H4 (cell line): ENCODE data around the gene ADRA2B. TPM values are rescaled to one million over a fixed set of nuclear protein-coding genes. Genes with fewer than 3 reads are reported as not detected.

Experiments
- DNase-seq: peaks from one replicate; pipeline ENCODE4 v3.0.0-alpha.2; 2015; ENCODE audit warnings: low spot score
- total RNA-seq: library from RNA; depleted of rRNA; stranded (reverse); fragments of >200 nt; shearing (Covaris generic); gene quantifications from 2 replicates; pipeline ENCODE4 v1.2.3, GENCODE V29; 2014

ADRA2B gene
- total RNA-seq, 1 experiment from 2014 or later, result not detected

DNA sequence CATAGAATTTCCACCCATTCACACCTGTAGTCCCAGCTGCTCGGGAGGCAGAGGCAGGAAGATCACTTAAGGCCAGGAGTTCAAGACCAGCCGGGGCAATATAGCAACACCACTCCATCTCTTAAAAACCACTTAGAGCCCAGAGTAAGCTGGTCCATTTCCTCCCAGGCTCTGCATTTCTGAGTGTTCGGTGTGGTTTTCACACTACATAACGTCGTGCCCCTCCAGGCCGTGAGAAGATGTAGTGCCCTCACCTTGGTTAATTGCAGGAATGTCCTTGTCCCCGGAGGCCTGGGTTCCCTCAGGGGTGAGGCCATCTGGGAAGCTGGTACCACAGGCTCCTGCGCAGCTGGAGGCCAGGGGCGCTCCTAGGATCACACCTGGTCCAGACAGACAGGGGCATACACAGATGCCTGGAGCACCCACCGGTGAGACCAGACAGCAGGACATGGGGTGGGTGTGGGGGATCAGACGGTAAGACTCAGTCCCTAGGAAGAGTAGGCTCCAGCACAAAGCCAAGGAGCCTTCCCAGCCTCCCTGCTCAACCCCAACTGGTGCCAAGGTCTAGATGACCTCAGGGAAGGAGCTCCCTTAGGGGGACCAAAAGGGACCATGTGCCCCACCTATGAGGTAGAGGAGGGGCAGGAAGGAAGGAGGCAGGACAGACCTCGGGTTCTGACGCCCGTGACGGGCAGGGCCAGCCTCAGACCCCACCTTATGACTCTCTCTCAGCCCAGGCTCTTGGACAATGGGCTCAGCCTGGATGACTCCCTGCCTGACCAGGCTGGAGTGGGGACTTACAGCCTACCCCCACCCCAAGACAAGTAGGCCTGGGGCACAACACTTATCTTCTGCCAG lies 21.2 kb upstream of the ADRA2B start:
- no peak for DNase-seq

DNA sequence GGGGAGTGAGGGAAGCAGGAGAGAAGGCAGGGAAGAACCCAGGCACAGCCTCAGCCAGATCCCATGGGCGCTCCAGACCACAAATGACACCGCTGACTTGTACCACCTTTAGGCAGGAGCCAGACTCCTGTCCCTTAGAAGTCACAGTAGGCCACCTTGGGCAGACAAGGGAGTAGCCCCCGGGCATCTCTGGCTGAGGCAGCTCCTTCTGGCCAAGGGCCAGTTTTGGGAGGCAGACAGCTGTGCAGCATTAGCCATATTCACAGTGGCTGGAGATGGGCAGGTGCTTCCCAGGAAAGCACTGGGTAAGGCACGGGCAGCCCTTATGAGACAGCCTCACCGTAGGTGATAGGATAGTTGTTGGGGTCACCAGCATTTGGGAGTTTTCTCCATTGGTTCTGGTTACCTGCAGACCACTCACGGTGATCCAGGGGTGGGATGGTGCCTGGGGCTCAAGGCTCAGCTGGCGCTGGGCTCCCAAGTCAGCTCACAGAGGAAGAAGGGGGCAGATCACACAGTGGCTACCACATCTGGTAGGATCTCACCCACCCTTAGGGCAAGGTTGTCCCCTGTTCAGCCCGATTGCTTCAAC lies 19.9 kb upstream of the ADRA2B start:
- no peak for DNase-seq

DNA sequence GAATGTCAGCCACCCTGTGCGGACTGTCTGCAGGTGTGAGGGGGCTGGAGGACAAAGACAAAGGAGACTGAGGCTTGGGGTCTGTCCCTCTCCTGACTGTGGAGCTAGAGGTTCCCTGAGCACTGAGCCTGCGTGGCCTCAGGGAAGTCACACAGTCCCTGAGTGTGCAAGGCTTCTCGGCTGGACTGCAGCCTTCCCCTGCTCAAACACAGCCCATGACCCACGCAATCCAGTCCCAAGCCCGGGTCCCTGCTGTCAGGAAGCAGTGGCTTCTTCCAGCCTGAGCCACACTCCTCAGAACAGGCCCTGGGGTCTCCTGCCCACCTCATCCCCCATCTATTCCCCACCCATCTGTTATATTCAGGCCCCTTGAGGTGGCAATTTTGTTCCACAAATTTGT lies 19.2 kb upstream of the ADRA2B start:
- no peak for DNase-seq

DNA sequence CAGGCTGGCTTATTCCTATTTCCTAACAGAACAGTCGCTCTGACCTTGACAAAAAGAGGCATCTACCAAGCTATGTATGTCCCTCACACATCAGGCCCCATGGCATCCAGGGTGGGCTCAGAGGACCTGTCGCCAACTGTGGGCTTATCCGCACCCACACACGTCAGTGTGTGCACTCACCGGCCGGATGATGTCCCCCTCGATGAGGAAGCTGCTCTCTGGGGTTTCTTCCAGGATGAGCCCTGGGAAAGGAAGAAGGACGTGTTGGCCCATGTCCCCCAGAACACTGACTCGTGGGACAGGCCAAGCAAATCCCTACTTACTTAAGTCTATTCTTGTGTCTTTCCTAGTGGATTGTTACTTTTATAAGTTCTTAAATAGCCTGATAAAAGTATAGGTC lies 18.8 kb upstream of the ADRA2B start:
- no peak for DNase-seq

DNA sequence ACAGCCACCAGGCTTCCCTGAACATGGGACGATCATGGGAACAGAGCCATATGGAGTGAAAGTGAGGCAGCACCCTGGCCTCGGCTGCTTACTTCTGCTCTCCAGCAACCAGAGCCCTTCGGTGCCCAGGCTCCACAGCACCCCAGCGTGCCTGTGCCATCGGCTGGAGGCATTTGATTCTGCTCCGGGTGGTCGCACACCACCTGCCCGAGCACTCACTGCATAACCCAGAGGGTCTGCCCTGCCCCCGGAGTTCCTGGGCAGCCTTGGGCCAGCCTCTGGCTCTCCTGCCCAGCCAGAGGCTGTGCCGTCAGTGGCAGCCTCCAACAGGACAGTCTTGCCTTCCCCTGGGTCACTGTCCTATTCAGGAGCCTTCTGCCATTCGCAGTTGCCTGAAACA lies 18.1 kb upstream of the ADRA2B start:
- DNase-seq, result no peak

DNA sequence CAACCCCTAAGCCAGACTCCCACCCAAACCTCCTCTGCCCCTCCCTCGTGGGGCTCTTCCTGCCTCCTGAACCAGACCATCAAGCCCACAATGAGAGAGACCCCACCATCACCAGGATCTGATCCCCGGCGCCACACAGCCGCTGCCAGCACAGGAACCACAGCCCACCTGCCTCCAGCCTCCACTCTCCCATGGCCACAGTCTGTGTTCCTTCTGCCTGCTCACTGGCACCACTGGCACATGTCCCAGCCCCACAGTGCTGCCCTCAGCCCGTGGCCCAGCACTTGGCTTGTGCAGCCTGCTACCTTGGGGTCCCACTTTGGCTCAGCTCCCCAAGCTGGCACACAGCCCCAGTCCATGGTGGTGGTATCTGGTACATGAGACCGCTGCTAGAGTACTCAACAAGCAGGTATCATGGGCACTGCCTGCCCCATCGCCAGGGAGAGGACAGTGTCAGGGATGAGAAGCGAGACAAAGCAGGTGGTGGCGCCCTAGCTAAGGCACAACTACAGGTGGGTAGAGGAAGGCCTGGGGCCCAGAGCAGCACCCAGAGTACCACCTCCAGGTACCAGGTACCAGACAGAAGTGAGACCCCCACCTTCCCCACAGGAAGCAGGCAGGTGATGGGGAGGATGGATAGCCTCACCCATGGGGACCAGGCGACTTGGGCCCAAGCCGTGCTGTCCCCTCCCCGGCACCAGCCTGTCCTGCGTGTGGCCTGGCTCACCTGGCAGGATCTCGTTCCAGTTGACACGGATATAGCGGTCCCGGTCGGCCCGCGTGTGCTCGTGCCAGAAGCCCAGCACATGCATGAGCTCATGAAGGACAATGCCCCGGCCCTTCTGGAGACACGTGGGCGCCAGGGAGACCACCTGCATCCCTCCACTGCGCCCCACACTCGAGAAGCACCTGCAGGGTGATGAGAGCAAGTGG lies 15.7 kb upstream of the ADRA2B start:
- DNase-seq, result no peak

DNA sequence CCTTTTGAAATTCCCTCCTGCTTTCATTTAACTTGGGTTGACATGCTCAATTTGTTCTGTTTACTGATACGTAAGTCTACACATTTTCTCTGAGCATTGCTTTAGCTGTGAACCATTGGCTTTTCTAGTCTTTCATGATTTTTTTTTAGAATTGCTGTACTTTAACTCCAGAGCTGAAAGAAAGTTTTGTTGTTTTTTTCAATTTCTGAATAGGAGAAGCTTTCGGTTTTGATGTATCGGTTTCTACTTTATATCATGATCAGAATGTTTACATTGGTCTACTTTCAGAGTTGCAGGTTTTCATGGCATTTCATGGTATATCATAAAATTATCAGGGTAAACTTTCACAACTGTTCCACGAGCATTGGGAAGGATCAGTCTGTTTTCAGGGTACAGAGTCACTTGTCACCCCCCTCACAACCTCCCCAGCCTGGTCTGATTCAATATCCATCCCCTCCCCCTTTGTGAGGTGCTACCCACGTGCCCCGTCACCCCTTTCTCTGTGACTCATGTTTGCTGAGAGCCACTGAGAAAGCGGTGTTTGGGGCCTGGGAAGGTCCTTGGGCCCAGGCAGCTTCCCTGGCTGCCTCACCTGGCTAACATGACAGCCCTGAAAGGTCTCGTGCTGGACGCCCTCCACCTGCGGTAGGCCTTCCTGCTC lies 14.9 kb upstream of the ADRA2B start:
- no peak for DNase-seq

DNA sequence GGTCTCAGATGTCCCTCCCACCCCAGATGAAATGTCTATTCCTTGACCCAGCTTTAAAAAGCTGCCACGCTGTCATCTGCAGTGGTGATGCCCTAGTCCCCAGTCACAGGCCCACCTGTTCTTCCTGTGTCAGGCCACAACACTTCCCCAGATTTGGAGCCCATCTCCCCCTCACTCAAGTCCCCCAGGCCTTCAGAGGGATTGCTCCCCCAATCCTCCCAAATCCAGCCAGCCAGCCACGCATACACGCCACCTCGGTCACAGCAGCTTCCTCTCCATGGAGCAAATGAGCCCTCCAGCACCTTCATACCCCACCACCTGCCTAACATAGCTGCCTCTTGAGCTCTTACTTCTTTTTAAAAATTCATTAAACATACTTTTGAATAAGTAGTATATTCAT lies 14.1 kb upstream of the ADRA2B start:
- no peak for DNase-seq

DNA sequence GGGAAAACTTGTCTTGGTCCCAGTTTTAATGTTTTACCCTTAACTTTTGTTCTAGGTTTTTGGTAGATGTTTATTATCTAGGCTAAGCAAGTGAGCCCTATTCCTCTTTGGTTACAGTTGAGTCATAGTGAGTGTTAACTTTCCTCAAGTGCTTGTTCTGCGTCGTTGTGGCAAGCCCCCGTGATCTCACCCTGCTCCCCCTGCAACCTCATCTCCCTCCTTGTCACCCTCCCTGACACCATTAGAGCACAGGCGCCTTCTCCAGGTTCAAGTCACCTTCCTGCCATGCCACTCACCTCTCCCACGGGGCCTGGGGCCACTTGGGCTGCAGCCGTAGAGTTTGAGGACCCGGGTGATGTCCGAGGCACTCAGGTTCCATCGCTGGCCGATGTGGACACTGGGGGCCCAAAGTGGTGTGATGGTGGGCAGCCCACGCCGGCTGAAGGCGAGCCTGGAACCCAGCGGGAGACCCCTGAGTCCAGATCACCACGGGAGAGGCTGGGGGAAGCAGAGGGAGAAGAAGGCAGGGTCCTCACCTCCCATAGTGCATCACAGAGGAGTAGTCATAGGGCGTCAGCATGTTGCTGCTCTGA lies 13.3 kb upstream of the ADRA2B start:
- DNase-seq, result no peak

DNA sequence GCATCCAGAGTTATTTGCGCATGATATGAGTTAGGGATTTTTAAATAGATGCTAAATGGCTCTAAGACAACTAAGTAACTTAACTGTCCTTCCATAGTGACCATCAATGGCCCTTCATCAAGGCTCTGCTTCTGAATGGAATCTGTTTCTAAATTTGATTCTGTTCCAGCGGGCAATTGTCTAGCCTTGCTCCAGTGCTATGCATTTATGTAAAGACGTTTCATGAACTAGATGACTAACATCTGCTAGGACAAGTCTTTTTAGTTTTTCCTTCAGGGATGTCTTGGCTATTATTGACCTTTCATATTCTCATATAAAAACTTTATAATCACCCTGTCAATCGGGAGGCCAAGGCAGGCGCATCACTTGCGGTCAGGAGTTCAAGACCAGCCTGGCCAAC lies 12.1 kb upstream of the ADRA2B start:
- no peak for DNase-seq

DNA sequence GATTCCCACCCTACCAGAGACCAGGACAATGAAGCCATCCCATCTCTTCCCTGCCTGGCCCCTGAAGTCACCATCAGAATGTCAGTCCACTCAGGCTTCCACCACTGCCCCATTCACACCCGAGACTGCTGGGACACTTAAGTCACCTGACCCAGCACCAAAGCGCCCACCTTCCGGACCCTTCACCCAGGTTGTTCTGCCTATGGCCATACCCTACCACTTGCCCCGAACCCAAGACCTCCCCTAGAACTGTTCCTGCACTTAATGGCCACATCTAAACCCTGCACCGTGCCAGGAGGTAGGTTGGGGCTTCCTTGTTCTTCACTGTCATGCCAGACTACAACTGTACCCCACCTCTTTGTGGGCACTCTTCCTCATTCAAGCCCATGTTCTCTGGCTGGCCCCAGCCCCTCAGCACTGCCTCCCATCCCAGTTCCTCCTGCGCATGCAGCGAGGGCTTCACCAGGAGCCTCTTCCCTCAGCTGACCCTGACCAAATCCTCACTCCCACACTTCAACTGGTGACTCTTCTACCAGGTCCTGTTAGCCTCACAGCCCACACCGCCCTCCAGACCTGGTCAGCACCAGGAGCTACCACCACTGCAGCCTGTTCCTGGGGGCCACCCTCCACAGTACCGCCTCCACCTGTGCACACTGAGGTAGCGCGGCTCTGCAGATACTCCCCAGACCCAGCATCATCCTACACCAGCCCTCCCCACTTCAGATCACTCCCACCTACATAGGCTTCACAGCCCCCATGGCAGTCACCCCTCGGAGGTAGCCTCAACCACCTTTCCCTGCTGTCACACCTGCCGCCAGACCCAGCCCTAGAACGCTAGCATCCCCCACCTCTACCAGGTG lies 8.3 kb upstream of the ADRA2B start:
- no peak for DNase-seq

DNA sequence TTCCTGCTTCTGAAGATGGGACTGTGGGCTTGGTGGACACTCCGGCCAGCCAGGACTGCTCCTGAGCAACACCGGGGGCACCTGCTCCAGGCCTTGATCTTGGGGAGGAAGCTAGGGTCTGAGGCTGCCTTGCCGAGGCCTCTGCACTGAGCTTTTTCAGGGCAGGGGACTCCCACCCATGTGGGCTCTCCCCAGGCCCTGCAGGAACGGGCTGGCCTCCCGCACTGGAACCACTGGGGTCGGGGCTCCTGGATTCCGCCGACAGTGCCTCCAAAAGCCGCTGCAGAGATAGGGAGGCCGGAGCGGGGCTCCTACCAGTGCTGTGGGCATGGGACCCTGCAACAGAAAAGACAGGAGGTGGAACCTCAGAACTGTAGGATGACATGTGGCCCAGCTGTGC lies 7.6 kb upstream of the ADRA2B start:
- DNase-seq, result no peak

DNA sequence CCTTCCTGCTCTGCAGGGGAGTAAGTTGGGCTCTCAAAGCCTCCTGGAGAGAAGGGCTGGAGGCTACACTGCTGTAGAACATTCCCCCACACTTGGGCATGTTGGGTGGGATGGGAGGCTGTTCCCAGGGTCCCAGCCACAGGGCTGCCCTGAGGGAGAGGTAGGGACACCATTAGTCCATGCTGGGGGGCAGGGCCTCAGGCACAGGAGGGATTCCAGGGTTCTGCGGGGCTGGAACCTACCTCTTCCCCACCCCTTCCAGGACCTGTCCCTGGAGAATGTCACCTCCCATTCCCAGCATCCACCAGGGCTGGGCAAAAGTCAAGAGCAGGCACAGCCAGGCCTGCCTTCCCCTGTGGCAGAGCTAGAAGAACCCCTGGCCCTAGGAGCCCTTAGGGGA lies 6.9 kb upstream of the ADRA2B start:
- no peak for DNase-seq

DNA sequence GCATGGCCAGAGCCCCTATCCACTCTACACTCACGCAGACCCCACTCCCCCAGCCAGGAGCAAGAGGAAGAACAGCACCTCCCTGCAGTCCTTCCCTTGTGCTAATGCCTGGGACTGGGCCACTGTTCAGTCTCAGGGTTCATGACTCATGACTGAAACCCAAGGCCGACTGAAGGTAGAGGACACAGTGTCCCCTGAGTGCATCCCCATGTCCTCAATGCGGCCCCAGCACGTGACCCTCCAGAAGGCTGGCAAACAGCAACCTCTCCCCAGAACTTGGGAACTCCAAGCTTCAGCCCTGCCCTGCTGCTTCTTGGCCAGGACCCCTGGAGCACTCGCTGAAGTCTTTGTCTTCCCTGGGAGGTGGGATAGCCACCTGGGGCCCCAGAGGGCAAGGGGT lies 6.0 kb upstream of the ADRA2B start:
- no peak for DNase-seq

DNA sequence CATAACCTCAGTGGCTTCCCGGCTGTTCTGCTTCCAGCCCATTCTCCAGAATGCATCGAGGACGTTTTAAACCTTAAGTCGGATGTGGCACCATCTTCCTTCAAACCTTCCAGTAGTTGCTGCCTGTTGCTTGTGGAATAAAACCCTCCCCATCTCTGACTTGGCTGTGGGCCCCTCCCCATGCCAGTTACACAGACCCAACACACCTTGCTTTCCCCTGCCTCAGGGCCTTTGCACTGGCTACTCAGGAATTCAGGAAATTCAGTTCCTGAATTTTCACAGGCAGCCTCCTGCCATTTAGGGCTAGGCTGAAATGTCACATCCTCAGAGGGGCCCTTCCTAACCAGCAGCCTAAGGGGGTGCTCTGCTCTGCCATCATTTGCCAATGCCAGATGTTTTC lies 5.0 kb upstream of the ADRA2B start:
- no peak for DNase-seq

DNA sequence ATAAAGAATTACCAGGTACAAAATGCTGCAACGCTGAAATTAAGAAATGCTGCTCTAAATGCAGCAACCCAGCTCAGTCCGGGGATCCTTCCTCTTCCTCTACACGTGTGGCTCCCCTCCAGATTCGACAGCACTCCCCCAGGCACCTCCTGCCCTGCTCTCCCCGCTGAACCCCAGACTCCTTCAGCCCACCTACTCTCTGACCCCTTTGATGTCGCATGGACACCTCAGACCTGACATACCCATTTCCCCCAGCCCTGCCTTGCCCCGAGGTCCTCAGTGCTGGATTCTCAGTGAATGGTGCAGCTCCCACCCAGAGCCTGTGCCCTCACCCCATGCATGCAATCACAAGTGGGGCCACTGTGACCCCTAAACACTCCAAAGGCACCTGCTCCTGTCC lies 4.6 kb upstream of the ADRA2B start:
- DNase-seq, result no peak

DNA sequence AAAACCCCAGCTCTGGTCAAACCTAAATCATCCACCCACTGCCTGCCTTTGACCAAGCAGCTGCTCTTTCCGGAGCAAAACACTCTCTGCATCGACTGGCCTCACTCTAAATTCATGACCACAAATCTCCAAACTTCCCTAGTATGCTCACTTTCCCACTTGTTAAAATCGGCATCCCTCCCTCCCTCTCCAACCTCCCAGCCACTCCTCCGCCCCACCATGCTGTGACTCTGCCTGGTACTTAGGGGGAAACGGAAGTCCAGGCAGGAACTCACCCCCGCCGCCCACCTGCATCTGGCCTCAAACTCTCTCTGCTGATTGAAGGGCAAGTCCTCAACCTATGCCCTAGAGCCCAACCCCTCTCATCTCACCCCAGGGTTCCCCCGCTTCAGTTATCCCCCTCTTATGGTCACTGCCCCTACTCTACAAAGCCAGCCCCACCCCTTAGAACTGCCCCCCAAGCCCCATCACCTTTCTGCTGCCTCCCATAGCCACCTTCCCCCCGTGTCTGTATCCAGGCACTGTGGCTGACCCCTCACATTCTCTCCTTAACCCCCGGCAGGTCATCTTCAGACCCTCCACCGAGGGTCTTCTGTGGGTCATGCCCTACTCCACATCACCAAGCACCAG lies 3.8 kb upstream of the ADRA2B start:
- no peak for DNase-seq

DNA sequence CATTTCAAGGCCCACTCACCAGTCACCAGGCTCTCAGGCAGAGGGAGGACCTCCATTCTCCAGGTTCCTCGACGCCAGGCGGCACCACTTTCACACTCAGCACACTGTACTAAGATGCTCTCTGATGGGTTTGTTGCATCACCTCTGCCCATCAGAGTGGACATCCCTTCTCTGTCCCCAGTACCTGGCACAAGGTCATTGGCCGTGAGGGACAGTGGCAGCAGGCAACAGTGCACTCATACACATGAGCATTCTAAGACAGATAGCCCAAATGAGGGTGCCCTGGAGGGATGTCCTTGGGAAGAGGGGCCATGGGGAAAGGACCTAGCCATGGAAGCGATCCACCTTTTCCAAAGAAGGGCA lies 3.0 kb upstream of the ADRA2B start:
- DNase-seq, result no peak

DNA sequence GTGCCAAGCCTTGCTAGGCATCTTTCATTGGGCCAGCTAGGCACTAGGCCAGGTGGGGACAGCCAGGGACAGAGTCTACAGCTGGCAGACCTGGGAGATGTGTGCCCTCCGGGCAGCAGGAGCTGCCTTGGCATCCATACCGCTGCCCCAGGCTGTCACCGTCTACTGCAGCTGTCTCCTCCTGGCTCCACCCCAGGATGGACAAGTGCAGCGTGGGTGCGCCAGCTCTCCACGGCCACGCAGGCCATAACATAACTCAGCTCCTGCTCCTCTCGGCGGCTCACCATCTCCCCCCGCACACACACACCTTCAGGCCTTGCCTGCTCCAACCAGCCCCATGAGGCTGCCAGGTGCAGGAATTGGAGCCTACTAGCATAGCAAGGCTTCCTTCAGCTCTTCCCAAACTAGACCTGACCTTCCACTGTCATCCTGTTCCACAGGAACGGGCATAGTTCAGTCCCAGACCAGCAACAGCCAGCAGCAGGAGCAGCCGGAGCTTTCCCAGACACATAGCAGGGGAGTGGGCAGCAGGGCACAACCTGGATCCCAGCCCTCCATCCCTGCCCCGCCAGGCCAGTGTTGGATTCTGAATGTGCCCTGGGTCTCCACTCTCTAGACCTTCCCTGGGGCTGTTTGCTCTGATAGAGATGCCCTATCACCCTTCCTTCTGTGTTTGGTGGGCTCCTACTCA lies 2.5 kb upstream of the ADRA2B start:
- no peak for DNase-seq
